NOMO-1 treated with dmso at 0.1 percent for 144 hours (cell line): Measurements from ENCODE around the gene LYRM4.

Experiments used
- DNase-seq: peaks from one replicate; lab custom pipeline; 2025; ENCODE audit not compliant: unreplicated experiment; lab: John Stamatoyannopoulos, UW

The LYRM4 gene

GRCh38 chr6:5102267-5102970 lies 158.3 kb downstream of the LYRM4 start:
- DNase-seq = no peak

- DNase-seq = no peak
Measured at GRCh38 chr6:5100806-5101205, 159.9 kb downstream of the LYRM4 start.

- no peak for DNase-seq
Measured at GRCh38 chr6:5099537-5099936, 161.2 kb downstream of the LYRM4 start.

GRCh38 chr6:5098501-5099270 lies 162.1 kb downstream of the LYRM4 start:
- no peak for DNase-seq

GRCh38 chr6:5096482-5096881 lies 164.3 kb downstream of the LYRM4 start:
- peak; percentile 61 for DNase-seq

GRCh38 chr6:5095236-5095635 lies 165.5 kb downstream of the LYRM4 start:
- peak; percentile 22 for DNase-seq

- DNase-seq = no peak
Measured at GRCh38 chr6:5094327-5094726, 166.4 kb downstream of the LYRM4 start.

- no peak for DNase-seq
Measured at GRCh38 chr6:5093231-5094015, 167.3 kb downstream of the LYRM4 start.

GRCh38 chr6:5091210-5092069 lies 169.3 kb downstream of the LYRM4 start:
- DNase-seq = no peak

- no peak for DNase-seq
Measured at GRCh38 chr6:5090603-5091002, 170.1 kb downstream of the LYRM4 start.

GRCh38 chr6:5089481-5090438 lies 171.0 kb downstream of the LYRM4 start:
- peak; percentile 8 for DNase-seq

GRCh38 chr6:5088780-5089179 lies 172.0 kb downstream of the LYRM4 start:
- no peak for DNase-seq

GRCh38 chr6:5087389-5087788 lies 173.4 kb downstream of the LYRM4 start:
- DNase-seq = peak; percentile 81

- no peak for DNase-seq
Measured at GRCh38 chr6:5086294-5086890, 174.4 kb downstream of the LYRM4 start.

GRCh38 chr6:5085648-5086293 lies 175.0 kb downstream of the LYRM4 start:
- peak; percentile 19 for DNase-seq

- DNase-seq = peak; percentile 35
Measured at GRCh38 chr6:5084781-5085647, 175.7 kb downstream of the LYRM4 start, which contains the start of gene PPP1R3G. PPP1R3G (plus strand) TSS chr6:5085341; CDS start chr6:5085486, 145 bp downstream.

GRCh38 chr6:5084360-5084780 lies 176.4 kb downstream of the LYRM4 start:
- no peak for DNase-seq
